Stomach (tissue), 9 donors: ENCODE results near the gene FGF5. TPM values are rescaled to one million over a fixed set of nuclear protein-coding genes. Genes with fewer than 3 reads are reported as not detected.

Experiments used
- DNase-seq, 2 donors: peaks; one replicate each; pipeline versions ENCODE4 v3.0.0 to v3.0.0-alpha.2; 2013 to 2019
- H3K27ac ChIP-seq, 5 donors: fragments of 200-600 bp in 4 of 5; sonication (generic) in 4 of 5; one replicate each; pipeline ENCODE4 v1.5.1; 2013 to 2019; ENCODE audit warnings: mild to moderate bottlenecking in 1 of 5, moderate library complexity in 1 of 5
- H3K27me3 ChIP-seq, 3 donors: fragments of 200-600 bp; sonication (generic); one replicate each; pipeline ENCODE4 v1.5.1; 2017 to 2019; ENCODE audit warnings: mixed run types in 1 of 3
- H3K36me3 ChIP-seq, 4 donors: fragments of 200-600 bp; sonication (generic); 1 replicate in 3 of 4; 2 replicates in 1 of 4; pipeline ENCODE4 v1.5.1; 2016 to 2019
- H3K4me1 ChIP-seq, 4 donors: fragments of 200-600 bp; sonication (generic); one replicate each; pipeline ENCODE4 v1.5.1; 2016 to 2019
- H3K4me3 ChIP-seq, 4 donors: fragments of 200-600 bp; sonication (generic) in 3 of 4; one replicate each; pipeline ENCODE4 v1.5.1; 2016 to 2019; ENCODE audit warnings: mild to moderate bottlenecking in 1 of 4
- H3K9me3 ChIP-seq, 4 donors: fragments of 200-600 bp; sonication (generic); one replicate each; pipeline ENCODE4 v1.5.1; 2016 to 2019
- EP300 ChIP-seq: sonication (generic); formaldehyde crosslinking; IDR thresholded peaks from one replicate; pipeline ENCODE4 v1.6.1; 2017; ENCODE audit warnings: antibody characterized with exemption
- POLR2A ChIP-seq, 4 donors: fragments of 450-650 bp; IDR thresholded peaks; one replicate each; pipeline ENCODE4 v1.6.1; 2016; ENCODE audit warnings: antibody characterized with exemption in 4 of 4, control low read depth in 2 of 4, mild to moderate bottlenecking in 1 of 4, moderate library complexity in 1 of 4
- POLR2AphosphoS5 ChIP-seq, 3 donors: sonication (generic); formaldehyde crosslinking; IDR thresholded peaks; one replicate each; pipeline ENCODE4 v1.6.1; 2016; ENCODE audit warnings: antibody characterized with exemption in 3 of 3
- WGBS, 5 donors: extraction: QIAGEN DNeasy Blood & Tissue Kit in 3 of 5; methylation state at CpG; one replicate each; pipeline versions ENCODE4 v1.1.5 to v1.1.7; 2013 to 2018; 5-methylcytosine and 5-hydroxymethylcytosine counted together
- intact Hi-C: fragments of 100-400 bp; cut with DNase I; formaldehyde crosslinking; loops from one replicate; pipeline ENCODE4 v1.15.1; 2023; ENCODE audit warnings: low total_unique reads
- polyA plus RNA-seq, 3 donors: library from polyadenylated mRNA; stranded (reverse); fragments of 200-250 nt; gene quantifications; one replicate each; pipeline ENCODE4 v1.2.3, GENCODE V29; 2013
- total RNA-seq, 5 donors: library from RNA; depleted of rRNA; stranded (reverse); fragments of >200 nt; gene quantifications; one replicate each; pipeline versions ENCODE4 v1.1.0 to v1.2.3, GENCODE V29; 2014 to 2016
- TF ChIP-seq, protein P1 (sequence below), 7 experiments: fragments of 450-650 bp in 4 of 7; fragments of 200-600 bp in 3 of 7; sonication (generic) in 3 of 7; IDR thresholded peaks; one replicate each; pipeline ENCODE4 v1.5.1; 2016 to 2019; ENCODE audit warnings: antibody characterized with exemption in 7 of 7, control low read depth in 2 of 7, mild to moderate bottlenecking in 1 of 7
- donor health status: healthy with polysubstance abuse.
- donor health status: Bipolar disorder and iron deficiency.
- donor health status: healthy.

Gene FGF5
- total and polyA plus RNA-seq, 8 donors, result 0.18 TPM; not detected in 7

DNA sequence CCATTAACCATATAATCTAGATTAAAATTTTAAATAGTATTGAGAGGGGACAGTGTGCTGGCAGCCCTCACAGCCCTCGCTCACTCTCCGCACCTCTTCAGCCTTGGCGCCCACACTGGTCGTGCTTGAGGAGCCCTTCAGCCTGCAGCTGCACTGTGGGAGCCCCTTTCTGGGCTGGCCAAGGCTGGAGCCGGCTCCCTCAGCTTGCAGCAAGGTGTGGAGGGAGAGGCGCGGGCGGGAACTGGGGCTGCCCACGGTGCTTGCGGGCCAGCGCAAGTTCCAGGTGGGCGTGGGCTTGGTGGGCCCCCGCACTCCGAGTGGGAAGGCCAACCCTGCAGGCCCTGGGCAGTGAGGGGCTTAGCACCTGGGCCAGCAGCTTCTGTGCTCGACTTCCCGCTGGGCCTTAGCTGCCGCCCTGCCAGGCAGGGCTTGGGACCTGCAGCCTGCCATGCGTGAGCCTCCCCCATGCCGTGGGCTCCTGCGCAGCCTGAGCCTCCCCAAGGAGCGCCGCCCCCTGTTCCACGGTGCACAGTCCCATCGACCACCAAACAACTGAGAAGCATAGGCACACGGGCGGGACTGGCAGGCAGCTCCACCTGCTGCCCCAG, 36.3 kb downstream of the FGF5 start:
- no peak overlapping the region for H3K27ac ChIP-seq
- DNase-seq, result no peak
- H3K4me3 ChIP-seq, result no peak overlapping the region
- intact Hi-C loops, result no loop called here
- TF ChIP-seq, protein P1, sequence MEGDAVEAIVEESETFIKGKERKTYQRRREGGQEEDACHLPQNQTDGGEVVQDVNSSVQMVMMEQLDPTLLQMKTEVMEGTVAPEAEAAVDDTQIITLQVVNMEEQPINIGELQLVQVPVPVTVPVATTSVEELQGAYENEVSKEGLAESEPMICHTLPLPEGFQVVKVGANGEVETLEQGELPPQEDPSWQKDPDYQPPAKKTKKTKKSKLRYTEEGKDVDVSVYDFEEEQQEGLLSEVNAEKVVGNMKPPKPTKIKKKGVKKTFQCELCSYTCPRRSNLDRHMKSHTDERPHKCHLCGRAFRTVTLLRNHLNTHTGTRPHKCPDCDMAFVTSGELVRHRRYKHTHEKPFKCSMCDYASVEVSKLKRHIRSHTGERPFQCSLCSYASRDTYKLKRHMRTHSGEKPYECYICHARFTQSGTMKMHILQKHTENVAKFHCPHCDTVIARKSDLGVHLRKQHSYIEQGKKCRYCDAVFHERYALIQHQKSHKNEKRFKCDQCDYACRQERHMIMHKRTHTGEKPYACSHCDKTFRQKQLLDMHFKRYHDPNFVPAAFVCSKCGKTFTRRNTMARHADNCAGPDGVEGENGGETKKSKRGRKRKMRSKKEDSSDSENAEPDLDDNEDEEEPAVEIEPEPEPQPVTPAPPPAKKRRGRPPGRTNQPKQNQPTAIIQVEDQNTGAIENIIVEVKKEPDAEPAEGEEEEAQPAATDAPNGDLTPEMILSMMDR (IDR thresholded peaks at IDR 0.05), result no peak
- TF ChIP-seq POLR2AphosphoS5 (IDR thresholded peaks at IDR 0.05), result no peak
- TF ChIP-seq EP300, result no peak
- no peak for TF ChIP-seq POLR2A (IDR thresholded peaks at IDR 0.05)
- H3K27me3 ChIP-seq, result no peaks in the 10 kb centered on the region
- peaks cover 0 to 10% (median 0%) of the 10 kb centered on the region in 4 donors for H3K9me3 ChIP-seq
- H3K36me3 ChIP-seq, result no peaks in the 10 kb centered on the region
- H3K4me1 ChIP-seq, result peaks cover 0 to 8% (median 0%) of the 10 kb centered on the region in 4 donors
- WGBS, 5 donors, result 92 to 95% (median 93%) methylated on average over 23 to 26 of the region's 26 CpGs

DNA sequence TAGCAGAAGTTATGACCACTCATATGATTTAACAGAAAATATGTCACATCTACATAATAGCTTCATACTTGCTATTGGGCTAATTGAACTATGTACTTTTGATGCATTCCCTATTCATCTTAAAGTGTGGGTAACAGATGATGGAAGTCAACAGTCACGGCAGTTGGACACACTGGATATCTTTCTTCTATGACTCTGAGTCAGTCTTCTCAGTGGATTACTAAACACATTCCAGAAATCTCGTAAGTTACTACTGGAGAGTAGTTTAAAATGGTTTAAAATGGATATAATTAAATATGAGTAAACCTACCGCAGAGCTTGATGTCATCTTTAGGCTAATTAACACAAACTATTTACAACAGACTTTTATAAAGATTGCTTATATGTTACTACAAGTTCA, 39.0 kb downstream of the FGF5 start:
- intact Hi-C loops, result no loop called here
- no peak for DNase-seq
- Histone ChIP-seq H3K27me3 (peaks cover 0 to 2% (median 0%) of the 10 kb centered on the region in 3 donors), H3K9me3 (peaks cover 0 to 10% (median 0%) of the 10 kb centered on the region in 4 donors), H3K36me3 (no peaks in the 10 kb centered on the region), H3K4me3 (no peak overlapping the region), H3K4me1 (peaks cover 0 to 12% (median 0%) of the 10 kb centered on the region in 4 donors), H3K27ac (no peak overlapping the region)
- WGBS, 5 donors, result 67 to 83% (median 77%) methylated on average over 3 of the region's 3 CpGs
- TF ChIP-seq, protein P1 (IDR thresholded peaks at IDR 0.05), result no peak
- TF ChIP-seq POLR2AphosphoS5 (IDR thresholded peaks at IDR 0.05), result no peak
- no peak for TF ChIP-seq EP300
- no peak for TF ChIP-seq POLR2A (IDR thresholded peaks at IDR 0.05)

DNA sequence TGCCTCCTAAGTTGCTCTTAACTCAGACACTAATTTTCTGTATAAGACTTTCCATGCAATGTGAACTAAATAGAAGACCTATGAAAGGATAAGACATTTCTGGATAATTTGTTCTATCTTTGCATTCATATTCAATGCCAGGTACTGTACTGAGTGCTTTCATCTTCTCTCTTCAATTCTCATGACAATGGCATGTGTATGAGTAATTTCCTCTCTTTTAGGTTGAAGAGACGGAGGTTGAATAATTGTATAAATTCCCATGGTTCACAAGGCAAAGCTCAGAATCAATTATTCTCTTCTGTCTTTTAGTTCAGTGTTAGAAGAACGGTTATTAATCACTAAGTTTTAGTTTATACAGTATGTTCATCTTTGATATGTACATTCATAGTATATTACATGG, 39.8 kb downstream of the FGF5 start:
- peaks cover 0 to 6% (median 0%) of the 10 kb centered on the region in 3 donors for H3K27me3 ChIP-seq
- peaks cover 0 to 10% (median 0%) of the 10 kb centered on the region in 4 donors for H3K9me3 ChIP-seq
- H3K36me3 ChIP-seq, result no peaks in the 10 kb centered on the region
- intact Hi-C loops, result no loop called here
- H3K27ac ChIP-seq, result no peak overlapping the region
- TF ChIP-seq POLR2AphosphoS5 (IDR thresholded peaks at IDR 0.05) (no peak), POLR2A (IDR thresholded peaks at IDR 0.05) (no peak)
- TF ChIP-seq, protein P1 (IDR thresholded peaks at IDR 0.05), result no peak
- H3K4me3 ChIP-seq, result no peak overlapping the region
- no peak for DNase-seq
- H3K4me1 ChIP-seq, result peaks cover 0 to 12% (median 0%) of the 10 kb centered on the region in 4 donors
- WGBS, 5 donors, result 72 to 83% (median 80%) methylated on average over 2 of the region's 2 CpGs

DNA sequence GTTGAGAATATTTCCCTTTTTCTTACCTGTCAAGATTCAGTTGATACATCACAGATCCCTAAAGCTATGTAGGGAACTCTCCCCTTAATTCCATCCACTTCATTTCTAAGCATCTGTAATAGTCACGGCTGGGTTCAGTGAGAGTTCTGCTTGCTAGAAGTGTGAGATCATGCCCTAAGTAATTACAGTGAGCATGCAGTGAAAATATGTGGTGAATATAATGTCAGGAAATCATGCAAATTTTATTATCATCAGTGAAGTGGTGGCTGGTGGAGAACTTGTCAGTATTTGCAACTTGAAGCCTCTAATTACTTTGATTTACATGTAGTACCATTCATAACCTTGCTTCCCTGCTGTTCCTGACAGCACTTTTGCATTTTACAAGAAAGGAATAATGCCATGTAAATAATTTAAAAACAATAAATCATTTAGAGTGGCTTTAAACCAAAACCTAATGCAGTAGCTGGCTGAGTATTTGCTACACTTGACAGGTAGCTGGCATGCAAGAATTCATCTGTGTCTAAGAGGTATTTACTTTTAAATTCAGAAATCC, 40.8 kb downstream of the FGF5 start:
- WGBS, 5 donors, result 23 to 47% (median 38%) methylated on average over 1 of the region's 1 CpG
- no peaks in the 10 kb centered on the region for H3K36me3 ChIP-seq
- peaks cover 0 to 12% (median 0%) of the 10 kb centered on the region in 4 donors for H3K4me1 ChIP-seq
- peaks cover 0 to 6% (median 0%) of the 10 kb centered on the region in 4 donors for H3K9me3 ChIP-seq
- no peak overlapping the region for H3K4me3 ChIP-seq
- peak in 1 of 2 donors; percentile 53 for DNase-seq
- peaks cover 0 to 6% (median 0%) of the 10 kb centered on the region in 3 donors for H3K27me3 ChIP-seq
- TF ChIP-seq EP300 (no peak), POLR2AphosphoS5 (IDR thresholded peaks at IDR 0.05) (peak in 1 of 3 donors; percentile 36)
- TF ChIP-seq, protein P1 (IDR thresholded peaks at IDR 0.05), result no peak
- intact Hi-C loops, result no loop called here
- peak overlapping the region in 1 of 5 donors; percentile 37 for H3K27ac ChIP-seq
